T-helper 1 cell treated with Interleukin-12 subunit alpha and Interleukin-12 subunit beta and Interleukin-4 antibody, amounts not matched to agents 30 μg/mL and 1 μg/mL, for 36 hours (primary cell): ENCODE data around the gene NBEA.
"Not testable (repeated sequence)": the region's sequence is repeated elsewhere in the genome, so short reads cannot be mapped to it uniquely, and the experiment has no call there.

Experiments
- H3K27ac Mint-ChIP-seq: one replicate; pipeline ENCODE4 v1.8.0; 2021; ENCODE audit warnings: mild to moderate bottlenecking, mixed read lengths
- H3K27me3 Mint-ChIP-seq: one replicate; pipeline ENCODE4 v1.8.0; 2021; ENCODE audit warnings: low read depth, mixed read lengths
- H3K36me3 Mint-ChIP-seq: one replicate; pipeline ENCODE4 v1.8.0; 2021; ENCODE audit warnings: low read depth, mixed read lengths
- H3K4me1 Mint-ChIP-seq: one replicate; pipeline ENCODE4 v1.8.0; 2021; ENCODE audit warnings: low read depth, mixed read lengths
- H3K4me3 Mint-ChIP-seq: one replicate; pipeline ENCODE4 v1.8.0; 2021; ENCODE audit warnings: mild to moderate bottlenecking, moderate library complexity, mixed read lengths
- H3K9me3 Mint-ChIP-seq: one replicate; pipeline ENCODE4 v1.8.0; 2021; ENCODE audit warnings: mixed read lengths

The NBEA gene

GRCh38 chr13:35092251-35092650 lies 150.2 kb downstream of the NBEA start:
- Mint-ChIP-seq H3K27me3 (no peaks in the 10 kb centered on the region), H3K9me3 (peaks cover 5% of the 10 kb centered on the region), H3K4me1 (no peaks in the 10 kb centered on the region), H3K36me3 (no peaks in the 10 kb centered on the region), H3K4me3 (no peak overlapping the region), H3K27ac (no peak overlapping the region)

DNA sequence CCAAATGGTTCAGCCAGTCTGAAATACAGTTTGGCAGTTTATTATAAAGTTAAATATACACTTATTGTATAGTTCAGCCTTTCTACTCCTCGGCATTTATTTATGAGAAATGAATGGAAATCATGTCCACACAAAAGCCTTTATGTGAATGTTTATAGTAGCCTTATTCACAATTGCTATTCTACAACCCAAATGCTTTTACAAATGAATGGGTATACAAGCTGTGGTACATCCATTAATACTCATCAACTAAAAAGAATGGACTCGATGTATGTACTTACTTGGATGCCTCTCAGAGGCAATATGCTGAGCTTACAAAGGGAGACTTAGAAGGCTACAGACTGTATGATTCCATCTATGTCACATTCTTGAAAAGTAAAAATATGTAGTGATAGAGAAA lies 150.7 kb downstream of the NBEA start:
- Mint-ChIP-seq H3K4me3 (no peak overlapping the region), H3K36me3 (no peaks in the 10 kb centered on the region), H3K27ac (no peak overlapping the region), H3K27me3 (no peaks in the 10 kb centered on the region), H3K4me1 (no peaks in the 10 kb centered on the region), H3K9me3 (peaks cover 2% of the 10 kb centered on the region)

- Mint-ChIP-seq H3K36me3 (no peaks in the 10 kb centered on the region), H3K27ac (no peak overlapping the region), H3K27me3 (no peaks in the 10 kb centered on the region), H3K4me1 (no peaks in the 10 kb centered on the region), H3K4me3 (no peak overlapping the region), H3K9me3 (no peaks in the 10 kb centered on the region)
These were observed 151.3 kb downstream of the NBEA start for GRCh38 chr13:35093356-35093755.

- H3K36me3 Mint-ChIP-seq, H3K4me1 Mint-ChIP-seq, H3K9me3 Mint-ChIP-seq: not testable (repeated sequence)
These were observed 164.7 kb downstream of the NBEA start for GRCh38 chr13:35106771-35107170.

DNA sequence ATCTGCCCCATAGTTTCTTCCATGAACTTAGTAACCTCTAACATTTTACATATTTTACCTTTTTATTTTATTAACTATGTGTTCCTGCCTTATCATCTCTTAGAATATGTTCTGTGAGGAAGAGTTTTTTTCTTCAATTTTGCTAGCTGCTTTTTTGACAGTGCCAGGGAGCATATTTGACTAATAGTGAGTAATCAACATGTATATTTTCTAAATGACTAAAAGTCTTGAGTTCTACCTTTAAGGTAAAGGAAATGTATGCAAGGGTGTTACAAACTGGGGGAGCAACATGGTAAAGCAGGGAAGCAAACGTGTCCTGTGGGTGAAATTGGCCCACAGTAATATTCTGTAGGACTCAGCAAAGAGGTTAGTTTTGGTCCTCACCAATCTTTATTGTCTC lies 165.5 kb downstream of the NBEA start:
- Mint-ChIP-seq H3K27ac (no peak overlapping the region), H3K4me1 (no peaks in the 10 kb centered on the region), H3K36me3 (no peaks in the 10 kb centered on the region), H3K9me3 (no peaks in the 10 kb centered on the region), H3K27me3 (no peaks in the 10 kb centered on the region), H3K4me3 (no peak overlapping the region)

More at GRCh38 chr13:35106771-35107170, 164.7 kb downstream of the NBEA start:
- H3K27me3 Mint-ChIP-seq, H3K27ac Mint-ChIP-seq, H3K4me3 Mint-ChIP-seq: not testable (repeated sequence)

- not testable (repeated sequence) for H3K4me1 Mint-ChIP-seq, H3K9me3 Mint-ChIP-seq, H3K36me3 Mint-ChIP-seq, H3K27ac Mint-ChIP-seq, H3K27me3 Mint-ChIP-seq, H3K4me3 Mint-ChIP-seq
These were observed 171.5 kb downstream of the NBEA start for GRCh38 chr13:35113612-35114011.

GRCh38 chr13:35127466-35127865 lies 185.4 kb downstream of the NBEA start:
- Mint-ChIP-seq H3K9me3 (no peaks in the 10 kb centered on the region), H3K27ac (no peak overlapping the region), H3K4me3 (no peak overlapping the region), H3K27me3 (no peaks in the 10 kb centered on the region), H3K36me3 (no peaks in the 10 kb centered on the region), H3K4me1 (no peaks in the 10 kb centered on the region)

- no peak overlapping the region for H3K27ac Mint-ChIP-seq
- no peak overlapping the region for H3K4me3 Mint-ChIP-seq
- no peaks in the 10 kb centered on the region for H3K27me3 Mint-ChIP-seq
- no peaks in the 10 kb centered on the region for H3K36me3 Mint-ChIP-seq
- H3K9me3 Mint-ChIP-seq: no peaks in the 10 kb centered on the region
- H3K4me1 Mint-ChIP-seq: no peaks in the 10 kb centered on the region
These were observed 187.4 kb downstream of the NBEA start for GRCh38 chr13:35129500-35129899.

GRCh38 chr13:35131471-35131870 lies 189.4 kb downstream of the NBEA start:
- Mint-ChIP-seq H3K4me1 (peaks cover 2% of the 10 kb centered on the region), H3K36me3 (no peaks in the 10 kb centered on the region), H3K4me3 (no peak overlapping the region), H3K9me3 (no peaks in the 10 kb centered on the region), H3K27me3 (no peaks in the 10 kb centered on the region), H3K27ac (no peak overlapping the region)

GRCh38 chr13:35136585-35136984 lies 194.5 kb downstream of the NBEA start:
- Mint-ChIP-seq H3K36me3 (no peaks in the 10 kb centered on the region), H3K4me1 (peaks cover 15% of the 10 kb centered on the region), H3K27me3 (no peaks in the 10 kb centered on the region), H3K9me3 (no peaks in the 10 kb centered on the region), H3K4me3 (no peak overlapping the region), H3K27ac (no peak overlapping the region)

GRCh38 chr13:35139591-35139990 lies 197.5 kb downstream of the NBEA start:
- Mint-ChIP-seq H3K9me3 (no peaks in the 10 kb centered on the region), H3K36me3 (no peaks in the 10 kb centered on the region), H3K27me3 (no peaks in the 10 kb centered on the region), H3K4me3 (no peak overlapping the region), H3K4me1 (peaks cover 15% of the 10 kb centered on the region), H3K27ac (peak overlapping the region; percentile 72)

- H3K36me3 Mint-ChIP-seq: no peaks in the 10 kb centered on the region
- no peak overlapping the region for H3K27ac Mint-ChIP-seq
- H3K4me1 Mint-ChIP-seq: peaks cover 15% of the 10 kb centered on the region
- H3K4me3 Mint-ChIP-seq: no peak overlapping the region
- no peaks in the 10 kb centered on the region for H3K9me3 Mint-ChIP-seq
- H3K27me3 Mint-ChIP-seq: no peaks in the 10 kb centered on the region
These were observed 198.3 kb downstream of the NBEA start for GRCh38 chr13:35140321-35140720.

DNA sequence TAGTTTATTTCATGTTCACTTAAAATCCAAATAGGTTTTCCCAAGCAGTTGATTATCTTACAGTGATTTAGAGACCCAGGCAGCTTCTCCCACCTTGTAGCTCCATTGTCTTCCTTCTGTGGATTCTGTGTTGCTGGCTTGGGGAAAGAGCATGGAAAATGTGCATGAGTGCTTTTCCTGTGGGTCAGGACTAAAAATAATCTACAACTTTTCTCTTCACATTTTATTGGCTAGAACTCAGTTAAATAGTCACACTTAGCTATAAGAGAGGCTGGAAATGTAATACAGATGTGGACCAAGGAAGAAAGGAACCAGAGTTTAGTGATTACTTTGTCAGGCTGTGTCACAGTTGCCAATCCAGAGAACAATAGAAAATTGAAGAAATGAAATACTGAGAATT lies 198.8 kb downstream of the NBEA start:
- no peak overlapping the region for H3K27ac Mint-ChIP-seq
- H3K4me1 Mint-ChIP-seq: peaks cover 15% of the 10 kb centered on the region
- no peaks in the 10 kb centered on the region for H3K9me3 Mint-ChIP-seq
- H3K4me3 Mint-ChIP-seq: no peak overlapping the region
- no peaks in the 10 kb centered on the region for H3K27me3 Mint-ChIP-seq
- no peaks in the 10 kb centered on the region for H3K36me3 Mint-ChIP-seq

GRCh38 chr13:35143123-35143522 lies 201.1 kb downstream of the NBEA start:
- H3K4me1 Mint-ChIP-seq: peaks cover 10% of the 10 kb centered on the region
- no peaks in the 10 kb centered on the region for H3K9me3 Mint-ChIP-seq
- H3K36me3 Mint-ChIP-seq: no peaks in the 10 kb centered on the region
- no peak overlapping the region for H3K4me3 Mint-ChIP-seq
- no peak overlapping the region for H3K27ac Mint-ChIP-seq
- H3K27me3 Mint-ChIP-seq: no peaks in the 10 kb centered on the region

GRCh38 chr13:35144166-35144890 lies 202.3 kb downstream of the NBEA start:
- no peak overlapping the region for H3K27ac Mint-ChIP-seq
- no peaks in the 10 kb centered on the region for H3K9me3 Mint-ChIP-seq
- no peak overlapping the region for H3K4me3 Mint-ChIP-seq
- no peaks in the 10 kb centered on the region for H3K27me3 Mint-ChIP-seq
- H3K4me1 Mint-ChIP-seq: peaks cover 8% of the 10 kb centered on the region
- no peaks in the 10 kb centered on the region for H3K36me3 Mint-ChIP-seq

DNA sequence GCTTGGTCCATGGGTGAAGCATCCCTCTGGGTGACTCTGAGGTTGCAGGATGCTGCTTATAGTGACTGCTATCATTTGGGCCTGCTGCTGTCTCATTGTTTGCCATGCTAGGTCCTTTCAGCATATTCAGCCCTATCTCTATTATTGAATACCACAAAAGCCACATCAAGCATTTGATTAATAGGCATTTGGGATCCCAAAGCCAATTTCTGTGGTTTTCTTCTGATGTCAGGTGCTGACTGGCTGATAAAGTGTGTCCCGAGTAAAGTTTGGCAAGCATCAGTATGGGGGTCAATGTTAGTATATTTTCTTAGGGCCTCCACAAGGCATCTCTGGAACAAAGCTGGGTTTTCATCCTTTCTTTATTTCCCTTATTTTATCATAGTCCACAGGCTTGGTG lies 204.6 kb downstream of the NBEA start:
- no peaks in the 10 kb centered on the region for H3K4me1 Mint-ChIP-seq
- H3K27ac Mint-ChIP-seq: no peak overlapping the region
- H3K4me3 Mint-ChIP-seq: no peak overlapping the region

More for the DNA sequence above, 204.6 kb downstream of the NBEA start:
- no peaks in the 10 kb centered on the region for H3K9me3 Mint-ChIP-seq
- H3K36me3 Mint-ChIP-seq: no peaks in the 10 kb centered on the region
- no peaks in the 10 kb centered on the region for H3K27me3 Mint-ChIP-seq
